Erythroblast (primary cell): Measurements from ENCODE around the gene RAB11FIP2.
A peak's percentile ranks its signal among the peaks of the same experiment; 100 is the strongest.

Source experiments
- DNase-seq, 2 experiments: peaks; one replicate each; lab custom pipeline; 2025; lab: John Stamatoyannopoulos, UW
- GATA1 ChIP-seq: IDR thresholded peaks from 2 replicates; pipeline ENCODE4 v1.6.1; 2011; ENCODE audit warnings: low read depth, mild to moderate bottlenecking, control low read depth, low read length, moderate library complexity
- POLR2A ChIP-seq: IDR thresholded peaks from 2 replicates; pipeline ENCODE4 v1.6.1; 2011; ENCODE audit warnings: mild to moderate bottlenecking, low read length

The RAB11FIP2 gene

GRCh38 chr10:118045837-118046394, 825 bp downstream of the RAB11FIP2 start:
- DNase-seq, result peak; percentile 59 to 68
- no peak for TF ChIP-seq GATA1
- TF ChIP-seq POLR2A, result no peak

- no peak for DNase-seq
Measured at GRCh38 chr10:118045158-118045836, 1.4 kb downstream of the RAB11FIP2 start.

GRCh38 chr10:118042827-118043242, 3.9 kb downstream of the RAB11FIP2 start:
- TF ChIP-seq GATA1 (no peak), POLR2A (no peak)

More at GRCh38 chr10:118045158-118045836, 1.4 kb downstream of the RAB11FIP2 start:
- TF ChIP-seq GATA1, result no peak
- TF ChIP-seq POLR2A, result no peak

GRCh38 chr10:118042336-118042735, 4.4 kb downstream of the RAB11FIP2 start:
- TF ChIP-seq POLR2A (no peak), GATA1 (no peak)
- no peak for DNase-seq

More at GRCh38 chr10:118042827-118043242, 3.9 kb downstream of the RAB11FIP2 start:
- no peak for DNase-seq

DNA sequence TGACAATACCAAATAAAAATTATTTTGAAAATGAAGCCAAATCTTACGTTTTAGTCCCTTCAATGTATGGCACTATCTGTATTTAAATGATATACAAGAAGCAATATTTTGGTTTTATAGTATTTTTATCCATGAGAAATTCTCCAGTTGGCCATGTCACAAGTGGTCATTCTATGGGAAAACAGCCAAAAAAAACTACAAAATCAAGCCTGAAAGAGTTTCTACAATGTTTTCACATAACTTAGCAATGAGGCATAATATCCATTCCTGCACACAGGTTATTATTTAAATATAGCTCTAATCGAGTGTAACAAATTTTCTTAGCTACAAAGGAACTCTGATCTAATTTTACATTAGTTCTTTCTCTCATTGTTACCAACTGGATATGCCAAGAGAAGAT, 5.4 kb downstream of the RAB11FIP2 start:
- DNase-seq, result no peak
- TF ChIP-seq GATA1 (no peak), POLR2A (no peak)

- DNase-seq, result no peak
- no peak for TF ChIP-seq GATA1
- no peak for TF ChIP-seq POLR2A
Measured at GRCh38 chr10:118036281-118036875, 10.4 kb downstream of the RAB11FIP2 start.

GRCh38 chr10:118035354-118036005, 11.3 kb downstream of the RAB11FIP2 start:
- TF ChIP-seq POLR2A (no peak), GATA1 (no peak)
- no peak for DNase-seq

GRCh38 chr10:118034791-118035261, 11.9 kb downstream of the RAB11FIP2 start:
- no peak for DNase-seq
- TF ChIP-seq GATA1 (no peak), POLR2A (no peak)

- DNase-seq, result no peak
- TF ChIP-seq POLR2A, result no peak
- TF ChIP-seq GATA1, result no peak
Measured at GRCh38 chr10:118033905-118034304, 12.8 kb downstream of the RAB11FIP2 start.

GRCh38 chr10:118032564-118032963, 14.2 kb downstream of the RAB11FIP2 start:
- TF ChIP-seq GATA1 (no peak), POLR2A (no peak)
- DNase-seq, result no peak

DNA sequence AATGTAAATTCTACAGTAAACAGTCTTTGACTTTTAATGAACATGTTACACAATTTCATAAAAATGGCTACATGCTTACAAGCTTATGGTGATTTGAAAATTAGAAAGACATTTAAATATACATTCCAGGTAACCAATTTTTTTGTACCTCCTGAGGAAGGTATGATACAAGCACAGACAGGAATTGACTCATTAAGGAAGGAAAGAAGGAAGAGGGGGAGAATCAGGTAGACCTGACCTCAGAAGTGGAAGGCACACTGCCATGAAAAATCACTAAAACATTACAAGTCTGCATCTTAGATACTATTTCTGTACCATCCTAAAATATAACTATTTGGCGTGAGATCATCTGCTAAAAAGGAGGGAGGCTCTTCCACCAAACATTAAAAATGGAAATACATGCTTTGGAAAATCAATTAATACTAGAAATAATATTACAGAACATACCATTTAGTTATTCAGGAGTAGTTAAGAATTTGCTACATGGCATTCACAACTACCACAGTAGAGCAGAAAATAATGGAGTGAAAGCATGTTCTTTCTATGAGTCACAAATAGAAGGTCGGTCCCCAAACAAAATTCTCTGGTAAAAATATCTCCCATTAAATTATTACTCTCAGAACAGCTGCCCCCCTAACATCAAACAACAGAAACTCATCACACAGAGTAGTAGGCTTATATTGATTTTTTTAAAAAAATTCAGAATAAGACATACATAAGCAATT, 15.2 kb downstream of the RAB11FIP2 start:
- TF ChIP-seq GATA1 (no peak), POLR2A (no peak)

GRCh38 chr10:118028619-118029018, 18.1 kb downstream of the RAB11FIP2 start:
- TF ChIP-seq POLR2A, result no peak
- no peak for TF ChIP-seq GATA1
- DNase-seq, result no peak

More for the DNA sequence above, 15.2 kb downstream of the RAB11FIP2 start:
- DNase-seq, result no peak

DNA sequence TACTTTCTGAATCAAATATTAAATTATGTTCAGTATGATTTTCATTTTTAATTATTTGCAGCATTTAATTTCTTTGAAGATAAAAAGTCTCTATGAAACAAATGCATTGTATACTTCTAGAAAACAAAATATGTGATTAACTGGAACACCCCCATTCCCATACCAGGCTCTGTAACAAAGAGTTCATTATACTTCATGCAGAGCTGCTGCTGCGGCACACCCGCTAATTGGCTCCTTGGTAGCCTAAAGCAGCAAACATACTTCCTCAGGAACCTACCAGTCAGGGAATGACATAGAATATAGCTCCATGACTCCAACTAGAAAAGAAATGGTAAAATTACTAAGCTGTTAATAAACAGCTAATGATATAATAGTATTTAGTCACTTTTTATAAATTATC, 19.3 kb downstream of the RAB11FIP2 start:
- no peak for DNase-seq
- TF ChIP-seq POLR2A (no peak), GATA1 (no peak)
